CD4-positive, CD25-positive, alpha-beta regulatory T cell (primary cell): Measurements from ENCODE around the gene DOK3. TPM values are rescaled to one million over a fixed set of nuclear protein-coding genes. Genes with fewer than 3 reads are reported as not detected.

ENCODE experiments used
- ATAC-seq, 2 donors: fragments of 150-1000 bp; cut with Tn5 transposase; one replicate each; pipeline ENCODE4 v1.10.0; 2021; ENCODE audit warnings: low read depth in 2 of 2, moderate number of reproducible peaks in 2 of 2, moderate library complexity in 1 of 2
- DNase-seq, 3 donors: peaks; one replicate each; pipeline versions ENCODE4 v3.0.0 to v3.0.0-alpha.2; 2012 to 2022; ENCODE audit warnings: mixed read lengths in 1 of 3
- H3K27ac ChIP-seq: one replicate; pipeline ENCODE4 v1.7.0; 2013; ENCODE audit warnings: mild to moderate bottlenecking, low read length; ENCODE audit not compliant: insufficient read depth, poor library complexity, severe bottlenecking
- H3K27me3 ChIP-seq: one replicate; pipeline ENCODE4 v1.7.0; 2013; ENCODE audit warnings: low read length; ENCODE audit not compliant: control insufficient read depth, insufficient read depth
- H3K36me3 ChIP-seq: one replicate; pipeline ENCODE4 v1.7.0; 2013; ENCODE audit warnings: mild to moderate bottlenecking, low read length, moderate library complexity; ENCODE audit not compliant: control insufficient read depth, insufficient read depth
- H3K4me1 ChIP-seq: 2 replicates; pipeline ENCODE4 v1.7.0; 2013; ENCODE audit warnings: mild to moderate bottlenecking, low read length; ENCODE audit not compliant: insufficient read depth, control insufficient read depth, poor library complexity, severe bottlenecking
- H3K4me3 ChIP-seq: one replicate; pipeline ENCODE4 v1.7.0; 2013; ENCODE audit warnings: low read depth, mild to moderate bottlenecking, low read length, moderate library complexity
- H3K9me3 ChIP-seq, 2 experiments: 1 replicate in 1 of 2; 2 replicates in 1 of 2; pipeline ENCODE4 v1.7.0; 2013; ENCODE audit warnings: low read length in 2 of 2, mild to moderate bottlenecking in 1 of 2, moderate library complexity in 1 of 2; ENCODE audit not compliant: control insufficient read depth in 2 of 2
- H3K27ac Mint-ChIP-seq, 3 donors: one replicate each; pipeline ENCODE4 v1.8.0; 2020 to 2022; ENCODE audit warnings: mild to moderate bottlenecking in 3 of 3, mixed read lengths in 3 of 3, moderate library complexity in 2 of 3
- H3K27me3 Mint-ChIP-seq: one replicate; pipeline ENCODE4 v1.8.0; 2022; ENCODE audit warnings: mild to moderate bottlenecking, mixed read lengths
- H3K36me3 Mint-ChIP-seq: one replicate; pipeline ENCODE4 v1.8.0; 2020; ENCODE audit warnings: mixed read lengths
- H3K4me1 Mint-ChIP-seq, 4 donors: one replicate each; pipeline ENCODE4 v1.8.0; 2020 to 2022; ENCODE audit warnings: mixed read lengths in 4 of 4, mild to moderate bottlenecking in 1 of 4
- H3K4me3 Mint-ChIP-seq, 4 donors: one replicate each; pipeline ENCODE4 v1.8.0; 2020 to 2022; ENCODE audit warnings: mild to moderate bottlenecking in 4 of 4, mixed read lengths in 4 of 4, moderate library complexity in 3 of 4
- H3K9me3 Mint-ChIP-seq, 7 donors: one replicate each; pipeline ENCODE4 v1.8.0; 2020 to 2022; ENCODE audit warnings: mixed read lengths in 7 of 7, mild to moderate bottlenecking in 3 of 7, moderate library complexity in 2 of 7
- polyA plus RNA-seq, 4 donors: library from polyadenylated mRNA; unstranded; fragments of 300-500 nt; fragmentation: Illumina TruSeq; gene quantifications; one replicate each; pipeline ENCODE4 v1.2.3, GENCODE V29; 2021
- total RNA-seq: library from RNA; stranded (reverse); gene quantifications from one replicate; pipeline ENCODE4 v1.2.3, GENCODE V29; 2022

The DOK3 gene
- total and polyA plus RNA-seq, 5 donors from 2014 or later, result 0.13 to 1.5 (median 0.17) TPM; not detected in 2

- ATAC-seq (no peak), DNase-seq (peak in 1 of 3 donors; percentile 14)
- H3K27ac Mint-ChIP-seq, result peak overlapping the region in 2 of 3 donors; percentile 54 to 55
- Histone ChIP-seq H3K27ac (peak overlapping the region; percentile 15), H3K4me3 (peak overlapping the region; percentile 53), H3K9me3 (no peaks in the 10 kb centered on the region), H3K27me3 (peaks cover 3% of the 10 kb centered on the region), H3K36me3 (no peaks in the 10 kb centered on the region), H3K4me1 (peaks cover 26% of the 10 kb centered on the region)
- H3K4me1 Mint-ChIP-seq, result peaks cover 0 to 29% (median 12%) of the 10 kb centered on the region in 4 donors
- H3K4me3 Mint-ChIP-seq, result peak overlapping the region; percentile 81 to 96 (median 88)
- no peaks in the 10 kb centered on the region for H3K9me3 Mint-ChIP-seq
- peaks cover 9% of the 10 kb centered on the region for H3K27me3 Mint-ChIP-seq
- H3K36me3 Mint-ChIP-seq, result no peaks in the 10 kb centered on the region
Observed at GRCh38 chr5:177498013-177498787, 11.4 kb downstream of the DOK3 start.

GRCh38 chr5:177497292-177498012 is 12.2 kb downstream of the DOK3 start, which contains the start of gene PDLIM7:
PDLIM7 (minus strand) TSS chr5:177497604; CDS start chr5:177496512, 1,092 bp downstream.
- Histone ChIP-seq H3K4me1 (peaks cover 26% of the 10 kb centered on the region), H3K4me3 (peak within 1 kb of the TSS; percentile 53), H3K9me3 (no peaks in the 10 kb centered on the region), H3K27me3 (peaks cover 3% of the 10 kb centered on the region), H3K36me3 (no peaks in the 10 kb centered on the region), H3K27ac (peak within 1 kb of the TSS; percentile 15)
- H3K27me3 Mint-ChIP-seq, result peaks cover 9% of the 10 kb centered on the region
- H3K27ac Mint-ChIP-seq, result peak within 1 kb of the TSS in 2 of 3 donors; percentile 54 to 55
- DNase-seq, result peak; percentile 92 to 96 (median 92)
- H3K4me1 Mint-ChIP-seq, result peaks cover 0 to 32% (median 15%) of the 10 kb centered on the region in 4 donors
- H3K4me3 Mint-ChIP-seq, result peak within 1 kb of the TSS; percentile 81 to 96 (median 88)
- ATAC-seq, result peak; percentile 88
- peaks cover 4% of the 10 kb centered on the region for H3K36me3 Mint-ChIP-seq
- H3K9me3 Mint-ChIP-seq, result no peaks in the 10 kb centered on the region

- Histone ChIP-seq H3K4me3 (no peak overlapping the region), H3K27me3 (peaks cover 3% of the 10 kb centered on the region), H3K36me3 (no peaks in the 10 kb centered on the region), H3K4me1 (peaks cover 26% of the 10 kb centered on the region), H3K27ac (peak overlapping the region; percentile 15), H3K9me3 (no peaks in the 10 kb centered on the region)
- Mint-ChIP-seq H3K27me3 (peaks cover 9% of the 10 kb centered on the region), H3K4me1 (peaks cover 0 to 32% (median 15%) of the 10 kb centered on the region in 4 donors), H3K27ac (no peak overlapping the region), H3K9me3 (no peaks in the 10 kb centered on the region), H3K36me3 (peaks cover 4% of the 10 kb centered on the region), H3K4me3 (peak overlapping the region in 3 of 4 donors; percentile 30 to 65 (median 35))
- ATAC-seq, result no peak
- DNase-seq, result no peak
Observed at GRCh38 chr5:177496727-177497291, 12.8 kb downstream of the DOK3 start.

GRCh38 chr5:177496070-177496726 is 13.4 kb downstream of the DOK3 start:
- H3K4me1 Mint-ChIP-seq, result peaks cover 0 to 32% (median 15%) of the 10 kb centered on the region in 4 donors
- peak overlapping the region; percentile 30 to 89 (median 59) for H3K4me3 Mint-ChIP-seq
- Histone ChIP-seq H3K9me3 (no peaks in the 10 kb centered on the region), H3K4me3 (no peak overlapping the region), H3K27me3 (peaks cover 3% of the 10 kb centered on the region), H3K27ac (no peak overlapping the region), H3K36me3 (no peaks in the 10 kb centered on the region), H3K4me1 (peaks cover 26% of the 10 kb centered on the region)
- peaks cover 4% of the 10 kb centered on the region for H3K36me3 Mint-ChIP-seq
- ATAC-seq (no peak), DNase-seq (no peak)
- H3K9me3 Mint-ChIP-seq, result no peaks in the 10 kb centered on the region
- H3K27me3 Mint-ChIP-seq, result peaks cover 9% of the 10 kb centered on the region
- H3K27ac Mint-ChIP-seq, result no peak overlapping the region

GRCh38 chr5:177495243-177496060 is 14.2 kb downstream of the DOK3 start:
- peak overlapping the region; percentile 30 to 89 (median 58) for H3K4me3 Mint-ChIP-seq
- Histone ChIP-seq H3K4me1 (peaks cover 21% of the 10 kb centered on the region), H3K27ac (no peak overlapping the region), H3K9me3 (no peaks in the 10 kb centered on the region), H3K36me3 (no peaks in the 10 kb centered on the region), H3K27me3 (peaks cover 3% of the 10 kb centered on the region), H3K4me3 (no peak overlapping the region)
- H3K4me1 Mint-ChIP-seq, result peaks cover 0 to 30% (median 12%) of the 10 kb centered on the region in 4 donors
- H3K27ac Mint-ChIP-seq, result no peak overlapping the region
- DNase-seq (no peak), ATAC-seq (no peak)
- H3K27me3 Mint-ChIP-seq, result peaks cover 9% of the 10 kb centered on the region
- peaks cover 4% of the 10 kb centered on the region for H3K36me3 Mint-ChIP-seq
- H3K9me3 Mint-ChIP-seq, result no peaks in the 10 kb centered on the region

GRCh38 chr5:177494346-177495195 is 15.1 kb downstream of the DOK3 start:
- Histone ChIP-seq H3K36me3 (no peaks in the 10 kb centered on the region), H3K27ac (no peak overlapping the region), H3K9me3 (no peaks in the 10 kb centered on the region), H3K4me1 (peaks cover 21% of the 10 kb centered on the region), H3K27me3 (peaks cover 3% of the 10 kb centered on the region), H3K4me3 (no peak overlapping the region)
- DNase-seq (peak in 1 of 3 donors; percentile 39), ATAC-seq (no peak)
- Mint-ChIP-seq H3K27ac (no peak overlapping the region), H3K36me3 (peaks cover 4% of the 10 kb centered on the region), H3K9me3 (no peaks in the 10 kb centered on the region), H3K27me3 (peaks cover 9% of the 10 kb centered on the region), H3K4me3 (no peak overlapping the region), H3K4me1 (peaks cover 0 to 29% (median 11%) of the 10 kb centered on the region in 4 donors)
